GM12873 (cell line): ENCODE results near the gene UQCRFS1.

Experiments
- TF ChIP-seq, protein P1 (sequence below): IDR thresholded peaks from 2 replicates; pipeline ENCODE4 v1.5.1; 2012; ENCODE audit warnings: low read depth, mild to moderate bottlenecking, moderate library complexity, low read length, control low read depth; ENCODE audit not compliant: insufficient read depth; ENCODE audit errors: missing control alignments

UQCRFS1 gene

DNA sequence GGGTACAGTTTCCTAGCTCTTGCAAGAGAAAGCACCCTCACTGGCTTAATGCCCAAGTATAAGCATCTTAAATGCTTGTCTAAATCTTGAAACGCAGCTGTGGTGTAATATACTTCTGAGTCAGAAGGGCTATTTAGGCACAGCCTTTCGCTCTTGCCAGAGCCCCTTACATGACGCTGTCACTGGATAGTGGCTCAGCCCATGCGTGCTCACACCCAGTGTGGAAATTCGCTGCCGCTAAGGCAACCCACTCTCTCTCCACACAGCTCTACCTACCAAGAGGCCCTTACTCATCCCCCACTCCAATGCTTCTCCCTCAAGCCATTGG lies 24.0 kb downstream of the UQCRFS1 start:
- TF ChIP-seq, protein P1, sequence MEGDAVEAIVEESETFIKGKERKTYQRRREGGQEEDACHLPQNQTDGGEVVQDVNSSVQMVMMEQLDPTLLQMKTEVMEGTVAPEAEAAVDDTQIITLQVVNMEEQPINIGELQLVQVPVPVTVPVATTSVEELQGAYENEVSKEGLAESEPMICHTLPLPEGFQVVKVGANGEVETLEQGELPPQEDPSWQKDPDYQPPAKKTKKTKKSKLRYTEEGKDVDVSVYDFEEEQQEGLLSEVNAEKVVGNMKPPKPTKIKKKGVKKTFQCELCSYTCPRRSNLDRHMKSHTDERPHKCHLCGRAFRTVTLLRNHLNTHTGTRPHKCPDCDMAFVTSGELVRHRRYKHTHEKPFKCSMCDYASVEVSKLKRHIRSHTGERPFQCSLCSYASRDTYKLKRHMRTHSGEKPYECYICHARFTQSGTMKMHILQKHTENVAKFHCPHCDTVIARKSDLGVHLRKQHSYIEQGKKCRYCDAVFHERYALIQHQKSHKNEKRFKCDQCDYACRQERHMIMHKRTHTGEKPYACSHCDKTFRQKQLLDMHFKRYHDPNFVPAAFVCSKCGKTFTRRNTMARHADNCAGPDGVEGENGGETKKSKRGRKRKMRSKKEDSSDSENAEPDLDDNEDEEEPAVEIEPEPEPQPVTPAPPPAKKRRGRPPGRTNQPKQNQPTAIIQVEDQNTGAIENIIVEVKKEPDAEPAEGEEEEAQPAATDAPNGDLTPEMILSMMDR = no peak

DNA sequence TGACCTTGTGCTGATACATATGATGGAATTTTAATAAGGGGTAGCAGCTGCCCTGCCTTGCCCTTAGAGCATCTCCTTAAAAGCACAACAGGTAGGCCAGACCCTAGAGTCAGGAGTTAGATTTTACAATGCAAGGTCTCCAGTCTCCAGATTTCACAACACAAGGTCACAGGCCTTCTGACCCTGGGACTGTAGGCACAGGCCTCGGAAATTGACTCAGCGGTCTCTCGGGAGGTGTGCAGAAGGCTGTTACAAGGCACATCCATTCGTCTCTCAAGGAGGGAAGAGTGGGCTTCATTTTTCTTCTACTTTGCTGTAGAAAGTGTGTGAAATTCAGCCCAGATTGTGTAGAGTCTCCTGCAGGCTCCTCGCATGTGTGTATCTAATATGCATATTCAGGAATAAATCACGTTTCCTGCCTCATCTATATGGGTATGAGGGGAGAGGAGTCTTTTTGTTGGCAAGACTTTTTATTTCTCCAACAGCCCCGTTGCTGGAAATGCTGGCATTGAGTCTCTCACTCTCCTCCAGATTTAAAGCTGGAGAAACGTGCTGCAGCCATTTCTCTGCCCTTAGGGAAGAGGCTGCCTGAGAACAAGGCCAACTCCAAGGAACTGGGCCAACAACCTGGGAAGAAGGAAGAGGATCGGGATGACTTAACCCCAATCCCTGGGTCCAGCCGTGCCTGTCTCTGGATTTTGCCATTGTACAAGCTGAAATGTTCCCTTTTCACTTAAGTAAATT lies 24.5 kb downstream of the UQCRFS1 start:
- TF ChIP-seq, protein P1 = no peak

DNA sequence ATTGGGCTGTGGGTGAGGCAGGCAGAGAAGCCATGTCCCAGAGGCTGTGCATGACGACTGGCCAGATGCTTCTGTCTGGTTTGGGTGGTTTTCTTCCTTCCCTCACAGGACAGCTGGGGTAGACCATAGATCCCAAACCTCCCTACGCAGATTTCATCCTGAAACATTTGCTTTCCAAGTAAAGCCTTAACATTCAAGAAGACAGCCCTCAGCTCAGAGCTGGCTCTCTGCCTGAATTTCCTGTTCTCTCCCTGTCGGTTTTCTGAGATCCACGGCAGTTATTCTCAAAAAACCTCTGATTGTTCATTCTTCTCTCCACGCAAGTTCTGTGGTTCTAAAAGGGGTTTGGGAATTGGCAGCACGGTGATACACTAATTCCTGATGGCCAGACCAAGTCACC lies 25.3 kb downstream of the UQCRFS1 start:
- TF ChIP-seq, protein P1 = no peak

DNA sequence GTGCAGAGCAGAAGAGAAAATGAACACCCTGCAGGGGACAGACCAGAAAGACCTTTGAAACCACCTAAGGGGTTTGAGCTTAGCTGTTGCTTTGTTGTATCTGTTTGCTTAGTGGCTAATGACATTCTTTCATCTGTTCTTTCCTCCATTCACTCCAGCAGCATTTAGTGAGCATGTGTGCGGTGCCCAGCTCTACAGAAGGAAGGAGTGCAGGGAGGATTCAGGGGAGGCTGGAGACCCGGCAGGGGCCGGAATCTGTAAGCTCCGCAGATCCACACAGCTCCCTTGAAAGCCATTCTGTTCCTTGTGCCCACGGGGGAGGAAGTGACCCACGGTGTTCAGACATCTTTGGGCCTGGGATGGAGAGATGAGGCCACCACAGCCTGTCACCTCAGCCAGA lies 27.5 kb downstream of the UQCRFS1 start:
- TF ChIP-seq, protein P1 = no peak

DNA sequence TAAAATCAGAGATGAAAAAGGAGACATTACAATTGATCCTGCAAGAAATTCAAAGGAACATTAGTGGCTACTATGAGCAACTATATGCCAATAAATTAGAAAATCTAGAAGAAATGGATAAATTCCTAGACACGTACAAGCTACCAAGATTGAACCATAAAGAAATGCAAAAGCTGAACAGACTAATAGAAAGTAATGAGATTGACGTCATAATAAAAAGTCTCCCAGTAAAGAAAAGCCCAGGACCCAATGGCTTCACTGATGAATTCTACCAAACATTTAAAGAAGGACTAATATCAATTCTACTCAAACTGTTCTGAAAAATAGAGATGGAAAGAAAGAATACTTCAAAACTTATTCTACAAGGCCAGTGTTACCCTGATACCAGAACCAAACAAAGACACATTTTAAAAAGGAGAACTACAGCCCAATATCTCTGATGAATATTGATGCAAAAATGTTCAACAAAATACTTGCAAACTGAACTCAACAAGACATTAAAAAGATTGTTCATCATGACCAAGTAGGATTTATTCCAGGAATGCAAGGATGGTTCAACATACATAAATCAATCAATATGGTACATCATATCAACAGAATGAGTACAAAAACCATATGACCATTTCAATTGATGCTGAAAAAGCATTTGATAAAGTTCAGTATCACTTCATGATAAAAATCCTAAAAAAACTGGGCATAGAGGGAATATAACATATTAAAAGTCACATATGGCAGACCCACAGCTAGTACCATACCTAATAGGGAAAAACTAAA lies 35.8 kb downstream of the UQCRFS1 start:
- TF ChIP-seq, protein P1 = no peak

DNA sequence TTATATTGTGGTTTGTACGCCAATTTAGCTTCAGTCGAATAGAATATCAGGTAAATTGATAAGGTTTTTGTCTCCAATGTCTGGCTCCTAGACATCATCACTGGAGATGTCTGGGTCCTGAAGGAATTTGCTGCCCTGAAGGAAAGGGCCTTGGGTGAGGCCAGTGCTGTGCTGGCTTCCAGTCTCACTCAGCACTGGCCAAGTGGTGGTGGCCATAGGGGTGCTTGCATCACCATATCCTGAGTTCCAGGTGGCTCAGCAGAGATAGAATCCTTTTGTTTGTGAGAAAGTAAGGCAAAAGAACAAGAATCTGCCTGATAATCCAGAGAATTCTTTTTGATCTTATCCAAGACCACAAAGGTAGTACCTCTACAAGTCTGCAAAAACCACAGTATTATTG lies 39.1 kb downstream of the UQCRFS1 start:
- TF ChIP-seq, protein P1 = no peak

DNA sequence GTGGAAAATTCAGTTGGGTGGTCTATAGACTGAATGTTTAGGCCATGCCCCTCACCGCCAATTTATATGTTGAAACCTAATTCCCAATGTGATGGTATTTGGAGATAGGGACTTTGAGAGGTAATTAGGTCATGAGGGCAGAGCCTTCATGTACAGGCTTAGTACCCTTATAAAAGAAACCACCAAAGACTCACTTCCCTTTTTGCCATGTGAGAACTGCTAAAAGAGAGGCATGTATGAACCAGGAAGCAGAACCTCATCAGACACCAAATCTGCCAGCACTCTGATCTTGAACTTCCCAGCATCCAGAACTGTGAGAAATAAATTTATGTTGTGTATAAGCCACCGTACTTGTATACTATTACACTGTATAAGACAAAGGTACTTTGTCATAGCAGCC lies 40.6 kb downstream of the UQCRFS1 start:
- TF ChIP-seq, protein P1 = no peak
